ENCODE results near the gene XRN1. TPM values are rescaled to one million over a fixed set of nuclear protein-coding genes. Genes with fewer than 3 reads are reported as not detected.

XRN1 gene
- total RNA-seq, 1 experiment from 2014 or later: 29.9 TPM

DNA sequence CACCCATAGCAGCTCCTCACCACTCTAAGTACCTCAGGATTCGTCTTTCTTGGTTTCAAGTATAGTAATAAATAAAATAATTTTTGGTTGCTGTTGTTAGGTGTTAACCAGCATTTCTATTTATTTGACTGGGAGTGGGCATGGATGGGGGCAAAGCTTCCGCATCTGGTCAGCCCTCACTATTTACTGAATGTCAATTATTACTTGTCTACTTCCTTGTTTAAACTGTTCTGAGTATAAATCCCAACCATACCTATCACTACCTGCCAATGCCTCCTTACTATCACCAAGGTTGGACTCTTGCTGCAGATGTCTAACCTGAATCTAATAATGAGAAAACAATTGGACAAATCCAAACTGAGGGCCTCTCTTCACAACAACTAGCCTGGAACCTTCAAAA is 180.6 kb downstream of the XRN1 start:
- Histone ChIP-seq H3K27me3 (ENCODE audit: control insufficient read depth, insufficient read depth, low read length) (no peaks in the 10 kb centered on the region), H3K27ac (ENCODE audit: low read length) (no peak overlapping the region), H3K4me3 (ENCODE audit: low read depth in 2 of 2, low read length in 2 of 2) (no peak overlapping the region), H3K36me3 (ENCODE audit: control insufficient read depth, insufficient read depth, low read length) (no peaks in the 10 kb centered on the region), H3K4me1 (ENCODE audit: control insufficient read depth, insufficient read depth, low read length) (no peaks in the 10 kb centered on the region), H3K9me3 (ENCODE audit: control insufficient read depth, insufficient read depth, low read depth, low read length) (no peaks in the 10 kb centered on the region)
- BruUV-seq (replicated peaks): no TSS peak
- ATAC-seq (no peak), DNase-seq (ENCODE audit: low read depth, low spot score) (no peak)
- TF ChIP-seq SIN3A (IDR thresholded peaks at IDR 0.05; ENCODE audit: borderline replicate concordance, insufficient read depth, low read depth, low read length) (no peak), POLR2AphosphoS5 (IDR thresholded peaks at IDR 0.05; ENCODE audit: low read depth, low read length) (no peak), TCF7L2 (IDR thresholded peaks at IDR 0.05; ENCODE audit: low read depth, low read length) (no peak)
- TF ChIP-seq, protein P1, sequence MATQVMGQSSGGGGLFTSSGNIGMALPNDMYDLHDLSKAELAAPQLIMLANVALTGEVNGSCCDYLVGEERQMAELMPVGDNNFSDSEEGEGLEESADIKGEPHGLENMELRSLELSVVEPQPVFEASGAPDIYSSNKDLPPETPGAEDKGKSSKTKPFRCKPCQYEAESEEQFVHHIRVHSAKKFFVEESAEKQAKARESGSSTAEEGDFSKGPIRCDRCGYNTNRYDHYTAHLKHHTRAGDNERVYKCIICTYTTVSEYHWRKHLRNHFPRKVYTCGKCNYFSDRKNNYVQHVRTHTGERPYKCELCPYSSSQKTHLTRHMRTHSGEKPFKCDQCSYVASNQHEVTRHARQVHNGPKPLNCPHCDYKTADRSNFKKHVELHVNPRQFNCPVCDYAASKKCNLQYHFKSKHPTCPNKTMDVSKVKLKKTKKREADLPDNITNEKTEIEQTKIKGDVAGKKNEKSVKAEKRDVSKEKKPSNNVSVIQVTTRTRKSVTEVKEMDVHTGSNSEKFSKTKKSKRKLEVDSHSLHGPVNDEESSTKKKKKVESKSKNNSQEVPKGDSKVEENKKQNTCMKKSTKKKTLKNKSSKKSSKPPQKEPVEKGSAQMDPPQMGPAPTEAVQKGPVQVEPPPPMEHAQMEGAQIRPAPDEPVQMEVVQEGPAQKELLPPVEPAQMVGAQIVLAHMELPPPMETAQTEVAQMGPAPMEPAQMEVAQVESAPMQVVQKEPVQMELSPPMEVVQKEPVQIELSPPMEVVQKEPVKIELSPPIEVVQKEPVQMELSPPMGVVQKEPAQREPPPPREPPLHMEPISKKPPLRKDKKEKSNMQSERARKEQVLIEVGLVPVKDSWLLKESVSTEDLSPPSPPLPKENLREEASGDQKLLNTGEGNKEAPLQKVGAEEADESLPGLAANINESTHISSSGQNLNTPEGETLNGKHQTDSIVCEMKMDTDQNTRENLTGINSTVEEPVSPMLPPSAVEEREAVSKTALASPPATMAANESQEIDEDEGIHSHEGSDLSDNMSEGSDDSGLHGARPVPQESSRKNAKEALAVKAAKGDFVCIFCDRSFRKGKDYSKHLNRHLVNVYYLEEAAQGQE (IDR thresholded peaks at IDR 0.05; ENCODE audit: insufficient read depth in 1 of 2, low read depth in 2 of 2, low read length in 1 of 2): no peak
- TF ChIP-seq, protein P2, sequence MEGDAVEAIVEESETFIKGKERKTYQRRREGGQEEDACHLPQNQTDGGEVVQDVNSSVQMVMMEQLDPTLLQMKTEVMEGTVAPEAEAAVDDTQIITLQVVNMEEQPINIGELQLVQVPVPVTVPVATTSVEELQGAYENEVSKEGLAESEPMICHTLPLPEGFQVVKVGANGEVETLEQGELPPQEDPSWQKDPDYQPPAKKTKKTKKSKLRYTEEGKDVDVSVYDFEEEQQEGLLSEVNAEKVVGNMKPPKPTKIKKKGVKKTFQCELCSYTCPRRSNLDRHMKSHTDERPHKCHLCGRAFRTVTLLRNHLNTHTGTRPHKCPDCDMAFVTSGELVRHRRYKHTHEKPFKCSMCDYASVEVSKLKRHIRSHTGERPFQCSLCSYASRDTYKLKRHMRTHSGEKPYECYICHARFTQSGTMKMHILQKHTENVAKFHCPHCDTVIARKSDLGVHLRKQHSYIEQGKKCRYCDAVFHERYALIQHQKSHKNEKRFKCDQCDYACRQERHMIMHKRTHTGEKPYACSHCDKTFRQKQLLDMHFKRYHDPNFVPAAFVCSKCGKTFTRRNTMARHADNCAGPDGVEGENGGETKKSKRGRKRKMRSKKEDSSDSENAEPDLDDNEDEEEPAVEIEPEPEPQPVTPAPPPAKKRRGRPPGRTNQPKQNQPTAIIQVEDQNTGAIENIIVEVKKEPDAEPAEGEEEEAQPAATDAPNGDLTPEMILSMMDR (IDR thresholded peaks at IDR 0.05): no peak
- POLR2A ChIA-PET: no interaction called here
- intact Hi-C loops (cut with micrococcal nuclease; ENCODE audit: unreplicated experiment): no loop called here
- CTCF ChIA-PET: no interaction called here
- in situ Hi-C loops (cut with HindIII; ENCODE audit: low pct_unique_long_range_greater_than_20kb, low sequenced_read_pairs): no loop called here

DNA sequence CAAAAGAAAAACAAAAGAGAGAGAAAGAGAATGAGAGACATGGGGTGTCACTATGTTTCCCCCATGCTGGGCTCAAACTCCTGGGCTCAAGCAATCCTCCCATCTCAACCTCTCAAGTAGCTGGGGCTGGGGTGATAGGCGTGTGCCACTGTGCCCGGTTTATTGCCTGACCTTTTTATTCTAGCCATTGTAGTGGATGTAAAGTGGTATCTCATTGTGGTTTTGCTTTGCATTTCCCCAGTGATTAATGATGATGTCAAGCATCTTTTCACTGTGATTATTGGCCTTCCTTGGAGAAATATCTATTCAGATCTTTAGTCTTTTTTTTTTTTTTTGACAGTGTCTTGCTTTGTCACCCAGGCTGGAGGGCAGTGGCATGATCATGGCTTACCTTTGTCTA is 184.7 kb downstream of the XRN1 start:
- no peak overlapping the region for H3K27ac ChIP-seq (ENCODE audit: low read length)
- no peaks in the 10 kb centered on the region for H3K4me1 ChIP-seq (ENCODE audit: control insufficient read depth, insufficient read depth, low read length)
- no TSS peak for BruUV-seq (replicated peaks)
- ATAC-seq: no peak
- no peaks in the 10 kb centered on the region for H3K9me3 ChIP-seq (ENCODE audit: control insufficient read depth, insufficient read depth, low read depth, low read length)
- no peaks in the 10 kb centered on the region for H3K27me3 ChIP-seq (ENCODE audit: control insufficient read depth, insufficient read depth, low read length)
- TF ChIP-seq, protein P1 (IDR thresholded peaks at IDR 0.05; ENCODE audit: insufficient read depth in 1 of 2, low read depth in 2 of 2, low read length in 1 of 2): no peak
- TF ChIP-seq TCF7L2 (IDR thresholded peaks at IDR 0.05; ENCODE audit: low read depth, low read length) (no peak), SIN3A (IDR thresholded peaks at IDR 0.05; ENCODE audit: borderline replicate concordance, insufficient read depth, low read depth, low read length) (no peak), POLR2AphosphoS5 (IDR thresholded peaks at IDR 0.05; ENCODE audit: low read depth, low read length) (no peak)
- TF ChIP-seq, protein P2 (IDR thresholded peaks at IDR 0.05): no peak
- POLR2A ChIA-PET: no interaction called here
- H3K36me3 ChIP-seq (ENCODE audit: control insufficient read depth, insufficient read depth, low read length): no peaks in the 10 kb centered on the region
- no peak overlapping the region for H3K4me3 ChIP-seq (ENCODE audit: low read depth in 2 of 2, low read length in 2 of 2)
- DNase-seq (ENCODE audit: low read depth, low spot score): no peak
- intact Hi-C loops (cut with micrococcal nuclease; ENCODE audit: unreplicated experiment): no loop called here
- in situ Hi-C loops (cut with HindIII; ENCODE audit: low pct_unique_long_range_greater_than_20kb, low sequenced_read_pairs): no loop called here
- CTCF ChIA-PET: no interaction called here

Measured in Panc1 (cell line).